Tibial artery (tissue), 4 donors: Measurements from ENCODE around the gene IFITM2.
"Not testable (repeated sequence)": the region's sequence is repeated elsewhere in the genome, so short reads cannot be mapped to it uniquely, and the experiment has no call there.

ENCODE experiments used
- DNase-seq, 2 donors: peaks; one replicate each; pipeline ENCODE4 v3.0.0-alpha.2; 2019
- H3K27ac ChIP-seq, 2 donors: fragments of 200-600 bp; sonication (generic) in 1 of 2; 1 replicate in 1 of 2; 2 replicates in 1 of 2; pipeline ENCODE4 v1.5.1; 2018 to 2019; ENCODE audit warnings: mild to moderate bottlenecking in 1 of 2
- H3K27me3 ChIP-seq, 2 donors: fragments of 200-600 bp; sonication (generic) in 1 of 2; one replicate each; pipeline versions ENCODE4 v1.5.1 to v1.6.0; 2016 to 2019
- H3K36me3 ChIP-seq, 3 donors: fragments of 200-600 bp; sonication (generic) in 2 of 3; one replicate each; pipeline ENCODE4 v1.5.1; 2016 to 2019; ENCODE audit warnings: mild to moderate bottlenecking in 2 of 3
- H3K4me1 ChIP-seq, 4 donors: fragments of 200-600 bp; sonication (generic) in 2 of 4; 1 replicate in 3 of 4; 2 replicates in 1 of 4; pipeline ENCODE4 v1.5.1; 2016 to 2019
- H3K4me3 ChIP-seq, 2 donors: fragments of 200-600 bp; sonication (generic) in 1 of 2; 1 replicate in 1 of 2; 2 replicates in 1 of 2; pipeline ENCODE4 v1.5.1; 2018 to 2019; ENCODE audit warnings: mild to moderate bottlenecking in 2 of 2
- H3K9me3 ChIP-seq, 3 donors: fragments of 200-600 bp; sonication (generic) in 1 of 3; one replicate each; pipeline ENCODE4 v1.5.1; 2016 to 2019
- intact Hi-C: fragments of 100-400 bp; cut with DNase I; formaldehyde crosslinking; loops from one replicate; pipeline ENCODE4 v1.15.0; 2023; ENCODE audit warnings: low total_unique reads
- TF ChIP-seq, protein P1 (sequence below), 2 experiments: fragments of 200-600 bp in 1 of 2; fragments of 450-650 bp in 1 of 2; IDR thresholded peaks; one replicate each; pipeline ENCODE4 v1.5.1; 2017 to 2019; ENCODE audit warnings: antibody characterized with exemption in 2 of 2, mild to moderate bottlenecking in 1 of 2, moderate library complexity in 1 of 2

Gene IFITM2

DNA sequence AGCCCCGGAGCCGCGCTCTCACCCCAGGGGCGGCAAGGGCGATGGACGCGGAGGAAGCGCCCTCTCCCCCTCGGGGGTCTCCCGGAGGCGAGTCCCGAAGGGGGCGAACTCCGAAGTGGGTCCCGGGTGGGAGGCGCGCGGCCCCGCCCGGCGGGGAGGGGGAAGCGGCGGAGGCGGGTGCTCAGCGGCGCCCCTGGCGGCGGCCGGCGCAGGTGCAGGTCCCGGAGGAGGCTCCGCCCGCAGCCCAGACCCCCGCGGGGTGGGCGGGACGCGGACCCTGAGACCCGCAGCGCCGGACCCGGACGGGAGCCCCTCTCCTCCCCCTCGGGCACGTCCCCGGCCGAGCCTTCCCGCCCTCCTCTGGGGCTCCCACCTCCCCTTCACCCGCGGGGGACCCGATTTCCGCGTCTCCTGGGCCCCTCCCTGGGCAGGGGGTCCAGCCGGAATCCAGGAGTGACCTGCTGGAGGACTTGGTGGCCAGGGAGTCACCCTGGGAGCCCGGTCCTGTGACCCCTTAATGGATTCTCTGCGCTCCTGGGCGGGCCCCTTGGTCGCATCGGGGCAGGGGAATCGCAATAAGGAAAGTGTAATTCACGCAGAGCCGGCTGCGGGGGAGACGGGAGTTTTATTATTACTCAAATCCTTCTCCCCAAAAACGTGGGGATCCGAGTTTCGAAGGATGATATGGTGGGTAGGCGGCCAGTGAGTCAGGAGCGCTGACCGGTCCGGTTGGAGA is 3.6 kb downstream of the IFITM2 start:
- intact Hi-C loops, DNase-seq, H3K9me3 ChIP-seq, H3K27me3 ChIP-seq, H3K36me3 ChIP-seq: not testable (repeated sequence)
- Histone ChIP-seq H3K27ac (peak overlapping the region in 1 of 2 donors; percentile 64), H3K4me1 (peaks cover 0 to 38% (median 25%) of the 10 kb centered on the region in 4 donors), H3K4me3 (peak overlapping the region; percentile 47 to 50)

DNA sequence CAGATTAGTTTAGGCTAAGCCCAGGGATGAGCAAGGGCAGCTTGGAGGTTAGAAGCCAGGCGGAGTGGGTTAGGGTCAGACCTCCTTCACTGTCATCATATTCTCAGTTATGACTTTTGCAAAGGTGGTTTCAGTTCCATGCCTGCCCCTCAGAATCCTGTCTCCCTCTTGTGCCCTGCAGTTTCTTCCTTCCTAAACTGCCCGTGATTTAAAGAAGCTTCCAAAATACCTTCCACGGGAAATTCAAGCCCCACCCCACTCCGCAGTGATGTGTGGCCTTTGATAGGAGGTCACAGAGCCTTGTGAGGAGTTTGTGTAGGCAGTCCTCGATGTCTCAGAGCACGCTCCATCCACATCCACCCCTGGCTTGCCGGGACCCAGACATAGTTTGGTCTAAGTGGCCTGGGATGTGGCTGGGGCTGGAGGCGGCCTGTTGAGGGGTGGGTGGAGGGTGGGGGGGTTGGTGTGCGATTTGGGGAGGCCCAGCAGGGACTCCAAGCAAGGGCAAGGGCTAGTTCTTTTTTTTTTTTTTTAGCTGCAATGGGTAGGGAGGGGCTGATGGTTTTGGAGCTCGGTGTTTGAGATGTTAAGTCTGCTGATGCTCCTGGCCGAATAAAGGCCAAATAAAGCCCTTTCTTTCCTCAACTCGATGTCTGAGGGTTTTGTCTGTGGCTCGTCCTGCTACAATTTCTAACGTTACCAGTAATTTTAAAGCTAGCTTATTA is 4.6 kb downstream of the IFITM2 start:
- intact Hi-C loops: no loop called here
- peaks cover 0 to 41% (median 27%) of the 10 kb centered on the region in 4 donors for H3K4me1 ChIP-seq
- H3K9me3 ChIP-seq: no peaks in the 10 kb centered on the region
- peak overlapping the region in 1 of 2 donors; percentile 47 for H3K4me3 ChIP-seq
- peak overlapping the region in 1 of 2 donors; percentile 64 for H3K27ac ChIP-seq
- H3K36me3 ChIP-seq: no peaks in the 10 kb centered on the region
- DNase-seq: no peak
- H3K27me3 ChIP-seq: peaks cover 0 to 11% of the 10 kb centered on the region in 2 donors
- TF ChIP-seq, protein P1, sequence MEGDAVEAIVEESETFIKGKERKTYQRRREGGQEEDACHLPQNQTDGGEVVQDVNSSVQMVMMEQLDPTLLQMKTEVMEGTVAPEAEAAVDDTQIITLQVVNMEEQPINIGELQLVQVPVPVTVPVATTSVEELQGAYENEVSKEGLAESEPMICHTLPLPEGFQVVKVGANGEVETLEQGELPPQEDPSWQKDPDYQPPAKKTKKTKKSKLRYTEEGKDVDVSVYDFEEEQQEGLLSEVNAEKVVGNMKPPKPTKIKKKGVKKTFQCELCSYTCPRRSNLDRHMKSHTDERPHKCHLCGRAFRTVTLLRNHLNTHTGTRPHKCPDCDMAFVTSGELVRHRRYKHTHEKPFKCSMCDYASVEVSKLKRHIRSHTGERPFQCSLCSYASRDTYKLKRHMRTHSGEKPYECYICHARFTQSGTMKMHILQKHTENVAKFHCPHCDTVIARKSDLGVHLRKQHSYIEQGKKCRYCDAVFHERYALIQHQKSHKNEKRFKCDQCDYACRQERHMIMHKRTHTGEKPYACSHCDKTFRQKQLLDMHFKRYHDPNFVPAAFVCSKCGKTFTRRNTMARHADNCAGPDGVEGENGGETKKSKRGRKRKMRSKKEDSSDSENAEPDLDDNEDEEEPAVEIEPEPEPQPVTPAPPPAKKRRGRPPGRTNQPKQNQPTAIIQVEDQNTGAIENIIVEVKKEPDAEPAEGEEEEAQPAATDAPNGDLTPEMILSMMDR (IDR thresholded peaks at IDR 0.05): no peak

DNA sequence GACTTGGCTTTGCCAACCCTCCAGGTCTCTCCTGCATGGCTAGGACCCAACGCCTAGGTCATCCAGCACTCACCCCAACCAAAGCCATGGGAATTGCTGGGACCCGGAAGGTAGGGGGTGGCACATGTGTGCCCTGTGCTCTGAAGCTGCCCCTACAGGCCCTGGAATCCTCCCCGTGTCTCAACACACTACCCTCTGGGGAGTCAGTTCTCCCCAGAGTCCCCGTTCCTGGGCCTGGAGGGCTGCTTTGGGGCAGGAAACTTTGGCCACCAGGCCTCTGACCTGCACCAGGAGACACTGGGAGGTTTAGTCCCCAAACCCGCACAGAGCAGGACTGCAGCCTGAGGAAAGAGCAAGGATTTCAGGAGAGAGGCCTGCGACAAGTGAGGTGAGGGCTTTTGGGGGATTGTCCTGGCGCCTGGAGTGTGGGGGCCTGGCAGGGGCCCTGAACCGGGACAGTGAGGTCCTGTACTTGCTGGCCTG is 5.7 kb downstream of the IFITM2 start:
- Histone ChIP-seq H3K36me3 (no peaks in the 10 kb centered on the region), H3K4me1 (peaks cover 0 to 41% (median 28%) of the 10 kb centered on the region in 4 donors), H3K9me3 (no peaks in the 10 kb centered on the region), H3K27ac (peak overlapping the region; percentile 37 to 64), H3K27me3 (peaks cover 0 to 11% of the 10 kb centered on the region in 2 donors), H3K4me3 (peak overlapping the region in 1 of 2 donors; percentile 51)
- DNase-seq: no peak
- intact Hi-C loops: no loop called here
- TF ChIP-seq, protein P1 (IDR thresholded peaks at IDR 0.05): no peak

DNA sequence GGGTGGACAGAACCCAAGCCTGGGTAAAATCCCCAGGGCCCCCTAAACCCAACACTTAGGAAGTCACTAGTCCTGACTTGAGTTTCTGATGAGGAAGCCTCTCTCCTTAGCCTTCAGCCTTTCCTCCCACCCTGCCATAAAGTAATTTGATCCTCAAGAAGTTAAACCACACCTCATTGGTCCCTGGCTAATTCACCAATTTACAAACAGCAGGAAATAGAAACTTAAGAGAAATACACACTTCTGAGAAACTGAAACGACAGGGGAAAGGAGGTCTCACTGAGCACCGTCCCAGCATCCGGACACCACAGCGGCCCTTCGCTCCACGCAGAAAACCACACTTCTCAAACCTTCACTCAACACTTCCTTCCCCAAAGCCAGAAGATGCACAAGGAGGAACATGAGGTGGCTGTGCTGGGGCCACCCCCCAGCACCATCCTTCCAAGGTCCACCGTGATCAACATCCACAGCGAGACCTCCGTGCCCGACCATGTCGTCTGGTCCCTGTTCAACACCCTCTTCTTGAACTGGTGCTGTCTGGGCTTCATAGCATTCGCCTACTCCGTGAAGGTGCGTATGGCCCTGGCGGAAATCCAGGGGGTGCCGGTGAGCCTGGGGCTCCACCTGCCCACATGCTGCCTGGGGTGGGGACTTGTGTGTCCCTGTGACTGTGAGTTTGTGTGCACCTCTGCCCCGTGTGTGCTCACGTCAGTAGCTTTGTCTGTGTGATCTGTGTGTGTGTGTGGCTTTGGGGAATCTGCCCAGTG is 6.4 kb downstream of the IFITM2 start, which contains the start of gene IFITM1:
IFITM1 (plus strand) TSS at position 254 of the 767 bp plus-strand sequence; CDS start at position 385, 131 bp downstream.
- TF ChIP-seq, protein P1 (IDR thresholded peaks at IDR 0.05): no peak
- peaks cover 0 to 11% of the 10 kb centered on the region in 2 donors for H3K27me3 ChIP-seq
- peak within 1 kb of the TSS; percentile 50 to 51 for H3K4me3 ChIP-seq
- H3K9me3 ChIP-seq: no peaks in the 10 kb centered on the region
- peaks cover 0 to 41% (median 27%) of the 10 kb centered on the region in 4 donors for H3K4me1 ChIP-seq
- intact Hi-C loops: no loop called here
- DNase-seq: no peak
- H3K36me3 ChIP-seq: no peaks in the 10 kb centered on the region
- peak within 1 kb of the TSS; percentile 37 to 64 for H3K27ac ChIP-seq

DNA sequence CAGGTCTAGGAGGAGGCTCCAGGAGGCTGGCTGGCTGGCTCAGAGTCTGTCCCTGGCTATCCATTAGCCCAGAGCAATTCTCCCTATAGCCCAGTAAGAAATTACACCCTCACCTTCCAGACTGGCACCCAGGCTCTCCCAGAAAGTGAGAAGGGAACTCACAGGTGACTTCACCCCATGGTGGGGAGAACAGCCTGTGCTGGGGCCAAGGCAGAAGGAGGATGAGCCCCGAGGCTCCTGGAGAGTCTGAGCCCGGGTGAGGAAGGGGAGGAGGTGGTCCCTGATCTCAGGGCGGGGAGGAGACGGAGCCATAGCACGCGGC is 6.9 kb downstream of the IFITM2 start:
- intact Hi-C loops, H3K9me3 ChIP-seq, H3K36me3 ChIP-seq, DNase-seq: not testable (repeated sequence)
- Histone ChIP-seq H3K4me3 (peak overlapping the region; percentile 50 to 51), H3K27ac (peak overlapping the region; percentile 37 to 64), H3K27me3 (peaks cover 0 to 11% of the 10 kb centered on the region in 2 donors), H3K4me1 (peaks cover 0 to 35% (median 22%) of the 10 kb centered on the region in 4 donors)

DNA sequence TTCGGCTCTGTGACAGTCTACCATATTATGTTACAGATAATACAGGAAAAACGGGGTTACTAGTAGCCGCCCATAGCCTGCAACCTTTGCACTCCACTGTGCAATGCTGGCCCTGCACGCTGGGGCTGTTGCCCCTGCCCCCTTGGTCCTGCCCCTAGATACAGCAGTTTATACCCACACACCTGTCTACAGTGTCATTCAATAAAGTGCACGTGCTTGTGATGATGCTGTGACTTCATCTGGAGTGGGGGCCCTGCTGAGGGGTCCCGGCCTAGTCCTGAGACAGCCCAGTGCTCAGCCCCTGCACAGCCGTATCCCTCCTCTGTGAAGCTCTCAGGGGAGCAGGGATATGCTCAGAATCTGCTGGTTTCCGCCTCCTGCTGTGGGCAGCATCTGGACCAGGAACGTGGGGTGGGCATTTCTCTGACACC is 7.5 kb downstream of the IFITM2 start:
- Histone ChIP-seq H3K36me3 (no peaks in the 10 kb centered on the region), H3K27ac (peak overlapping the region; percentile 30 to 37), H3K9me3 (no peaks in the 10 kb centered on the region), H3K27me3 (peaks cover 0 to 11% of the 10 kb centered on the region in 2 donors), H3K4me1 (peaks cover 0 to 30% (median 17%) of the 10 kb centered on the region in 4 donors), H3K4me3 (peak overlapping the region; percentile 50 to 51)
- intact Hi-C loops: no loop called here
- TF ChIP-seq, protein P1 (IDR thresholded peaks at IDR 0.05): no peak
- no peak for DNase-seq
